Parathyroid adenoma (tissue), 2 donors: ENCODE results near the gene C6orf52.

Experiments
- H2AFZ ChIP-seq: fragments of 300-600 bp; sonication (generic); one replicate; pipeline ENCODE4 v1.7.0; 2017; ENCODE audit warnings: antibody characterized with exemption, mild to moderate bottlenecking
- H3K27ac ChIP-seq: fragments of 300-600 bp; sonication (generic); one replicate; pipeline ENCODE4 v1.7.0; 2017
- H3K27me3 ChIP-seq: fragments of 300-600 bp; sonication (generic); one replicate; pipeline ENCODE4 v1.7.0; 2017; ENCODE audit warnings: low read length; ENCODE audit not compliant: control insufficient read depth, insufficient read depth
- H3K36me3 ChIP-seq: fragments of 300-600 bp; sonication (generic); one replicate; pipeline ENCODE4 v1.7.0; 2017; ENCODE audit warnings: low read length; ENCODE audit not compliant: control insufficient read depth, insufficient read depth
- H3K4me1 ChIP-seq: fragments of 300-600 bp; sonication (generic); one replicate; pipeline ENCODE4 v1.7.0; 2017; ENCODE audit warnings: control low read depth
- H3K4me2 ChIP-seq: fragments of 300-600 bp; sonication (generic); one replicate; pipeline ENCODE4 v1.7.0; 2017; ENCODE audit warnings: low read length
- H3K4me3 ChIP-seq: fragments of 300-600 bp; sonication (generic); one replicate; pipeline ENCODE4 v1.7.0; 2017; ENCODE audit warnings: low read depth, low read length
- H3K79me2 ChIP-seq: fragments of 300-600 bp; sonication (generic); one replicate; pipeline ENCODE4 v1.7.0; 2017; ENCODE audit warnings: control low read depth
- H3K9ac ChIP-seq: fragments of 300-600 bp; sonication (generic); one replicate; pipeline ENCODE4 v1.7.0; 2017; ENCODE audit warnings: mild to moderate bottlenecking
- H3K9me3 ChIP-seq: fragments of 300-600 bp; sonication (generic); one replicate; pipeline ENCODE4 v1.7.0; 2017; ENCODE audit warnings: low read length; ENCODE audit not compliant: control insufficient read depth
- TF ChIP-seq, protein P1 (sequence below): fragments of 300-600 bp; sonication (generic); IDR thresholded peaks from one replicate; pipeline ENCODE4 v1.7.0; 2017; ENCODE audit warnings: antibody characterized with exemption, mild to moderate bottlenecking
- donor health status: primary hyperparathyroidism.

Gene C6orf52

DNA sequence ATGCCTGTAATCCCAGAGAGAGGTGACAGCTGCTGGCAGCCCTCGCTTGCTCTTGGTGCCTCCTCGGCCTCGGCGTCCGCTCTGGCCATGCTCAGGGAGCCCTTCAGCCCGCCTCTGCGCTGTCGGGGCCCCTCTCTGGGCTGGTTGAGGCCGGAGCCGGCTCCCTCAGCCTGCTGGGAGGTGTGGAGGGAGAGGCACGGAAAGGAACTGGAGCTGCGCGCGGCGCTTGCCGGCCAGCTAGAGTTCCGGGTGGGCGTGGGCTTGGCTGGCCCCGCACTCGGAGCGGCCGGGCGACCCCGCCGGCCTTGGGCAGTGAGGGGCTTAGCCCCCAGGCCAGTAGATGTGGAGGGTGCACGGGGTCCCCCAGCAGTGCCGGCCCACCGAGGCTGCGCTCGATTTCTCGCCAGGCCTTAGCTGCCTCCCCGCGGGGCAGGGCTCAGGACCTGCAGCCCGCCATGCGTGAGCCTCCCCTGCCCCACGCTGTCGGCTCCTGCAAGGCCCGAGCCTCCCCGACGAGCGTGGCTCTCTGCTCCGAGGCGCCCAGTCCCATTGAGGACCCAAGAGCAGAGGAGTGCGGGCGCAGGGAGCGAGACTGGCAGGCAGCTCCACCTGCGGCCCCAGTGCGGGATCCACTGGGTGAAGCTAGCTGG is 34.6 kb downstream of the C6orf52 start:
- Histone ChIP-seq H3K79me2 (no peaks in the 10 kb centered on the region), H3K27me3 (no peaks in the 10 kb centered on the region), H3K4me1 (no peaks in the 10 kb centered on the region), H3K9me3 (no peaks in the 10 kb centered on the region), H3K9ac (no peak overlapping the region), H2AFZ (no peak overlapping the region), H3K4me2 (no peak overlapping the region), H3K4me3 (no peak overlapping the region), H3K27ac (no peak overlapping the region), H3K36me3 (no peaks in the 10 kb centered on the region)
- TF ChIP-seq, protein P1, sequence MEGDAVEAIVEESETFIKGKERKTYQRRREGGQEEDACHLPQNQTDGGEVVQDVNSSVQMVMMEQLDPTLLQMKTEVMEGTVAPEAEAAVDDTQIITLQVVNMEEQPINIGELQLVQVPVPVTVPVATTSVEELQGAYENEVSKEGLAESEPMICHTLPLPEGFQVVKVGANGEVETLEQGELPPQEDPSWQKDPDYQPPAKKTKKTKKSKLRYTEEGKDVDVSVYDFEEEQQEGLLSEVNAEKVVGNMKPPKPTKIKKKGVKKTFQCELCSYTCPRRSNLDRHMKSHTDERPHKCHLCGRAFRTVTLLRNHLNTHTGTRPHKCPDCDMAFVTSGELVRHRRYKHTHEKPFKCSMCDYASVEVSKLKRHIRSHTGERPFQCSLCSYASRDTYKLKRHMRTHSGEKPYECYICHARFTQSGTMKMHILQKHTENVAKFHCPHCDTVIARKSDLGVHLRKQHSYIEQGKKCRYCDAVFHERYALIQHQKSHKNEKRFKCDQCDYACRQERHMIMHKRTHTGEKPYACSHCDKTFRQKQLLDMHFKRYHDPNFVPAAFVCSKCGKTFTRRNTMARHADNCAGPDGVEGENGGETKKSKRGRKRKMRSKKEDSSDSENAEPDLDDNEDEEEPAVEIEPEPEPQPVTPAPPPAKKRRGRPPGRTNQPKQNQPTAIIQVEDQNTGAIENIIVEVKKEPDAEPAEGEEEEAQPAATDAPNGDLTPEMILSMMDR, result no peak

DNA sequence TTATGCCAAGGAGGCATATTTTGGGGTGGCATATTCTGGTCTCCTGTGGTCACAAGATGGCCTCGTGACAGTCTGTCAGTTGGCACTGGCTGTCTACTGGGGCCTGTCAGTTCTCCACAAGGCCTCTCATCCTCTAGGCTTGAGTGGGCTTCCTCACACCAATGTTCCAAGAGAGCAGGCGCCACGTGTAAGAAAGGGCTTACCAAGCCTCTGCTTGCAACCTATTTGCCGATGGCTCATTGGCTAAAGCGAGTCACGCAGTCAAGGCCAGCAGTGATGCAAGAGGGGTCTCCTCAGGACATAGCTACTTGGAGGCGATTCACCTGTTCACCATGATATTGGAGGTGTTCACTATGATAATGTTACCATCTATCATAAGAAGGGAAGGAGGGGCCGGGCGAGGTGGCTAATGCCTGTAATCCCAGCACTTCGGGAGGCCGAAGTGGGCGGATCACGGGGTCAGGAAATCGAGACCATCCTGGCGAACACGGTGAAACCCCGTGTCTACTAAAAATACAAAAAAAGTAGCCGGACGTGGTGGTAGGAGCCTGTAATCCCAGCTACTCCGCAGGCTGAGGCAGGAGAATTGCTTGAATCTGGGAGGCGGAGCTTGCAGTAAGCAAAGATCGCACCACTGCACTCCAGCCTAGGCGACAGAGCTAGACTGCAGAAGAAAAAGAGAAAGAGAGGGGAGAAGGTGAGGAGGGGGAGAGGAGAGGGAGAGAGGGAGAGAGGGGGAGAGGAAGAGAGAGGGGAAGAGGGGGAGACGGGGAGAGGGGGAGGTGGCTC is 35.3 kb downstream of the C6orf52 start:
- H3K4me2 ChIP-seq, result no peak overlapping the region
- TF ChIP-seq, protein P1, result no peak
- no peak overlapping the region for H3K27ac ChIP-seq

DNA sequence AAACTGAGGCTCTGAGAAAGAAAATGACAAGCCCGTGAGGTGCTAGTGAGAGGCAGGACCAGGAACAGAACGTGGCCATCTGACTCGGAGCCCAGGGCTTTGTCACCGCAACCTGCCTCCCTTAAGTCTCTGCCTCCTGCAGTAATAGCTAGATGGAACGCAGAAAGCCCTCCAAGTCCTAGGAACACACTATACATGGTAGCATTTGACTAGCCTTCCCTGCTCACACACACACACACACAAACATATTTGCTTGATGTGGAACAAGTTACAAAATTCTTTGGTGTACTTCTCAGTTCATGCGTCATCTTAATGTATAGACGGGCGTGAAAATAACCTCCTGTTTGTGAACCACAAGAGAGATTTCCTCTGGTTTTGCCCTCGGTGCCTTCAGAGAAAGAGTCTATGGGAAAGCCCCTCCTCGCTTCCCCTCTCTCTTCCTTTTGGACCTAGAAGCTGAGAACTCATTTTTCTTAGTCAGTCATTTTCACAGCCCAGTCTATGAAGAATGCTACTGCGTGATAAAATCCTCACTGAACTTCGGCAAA is 38.8 kb downstream of the C6orf52 start:
- H3K4me3 ChIP-seq, result no peak overlapping the region
- no peak overlapping the region for H3K9ac ChIP-seq
- H3K27me3 ChIP-seq, result no peaks in the 10 kb centered on the region
- H3K79me2 ChIP-seq, result no peaks in the 10 kb centered on the region
- H2AFZ ChIP-seq, result no peak overlapping the region
- no peaks in the 10 kb centered on the region for H3K9me3 ChIP-seq
- H3K4me2 ChIP-seq, result no peak overlapping the region
- no peaks in the 10 kb centered on the region for H3K36me3 ChIP-seq
- TF ChIP-seq, protein P1, result no peak
- no peaks in the 10 kb centered on the region for H3K4me1 ChIP-seq
- H3K27ac ChIP-seq, result no peak overlapping the region

More for the DNA sequence above, 35.3 kb downstream of the C6orf52 start:
- H3K9me3 ChIP-seq, result no peaks in the 10 kb centered on the region
- H3K36me3 ChIP-seq, result no peaks in the 10 kb centered on the region
- H3K27me3 ChIP-seq, result no peaks in the 10 kb centered on the region
- H3K4me1 ChIP-seq, result no peaks in the 10 kb centered on the region
- no peak overlapping the region for H3K9ac ChIP-seq
- H3K79me2 ChIP-seq, result no peaks in the 10 kb centered on the region
- H3K4me3 ChIP-seq, result no peak overlapping the region
- no peak overlapping the region for H2AFZ ChIP-seq

DNA sequence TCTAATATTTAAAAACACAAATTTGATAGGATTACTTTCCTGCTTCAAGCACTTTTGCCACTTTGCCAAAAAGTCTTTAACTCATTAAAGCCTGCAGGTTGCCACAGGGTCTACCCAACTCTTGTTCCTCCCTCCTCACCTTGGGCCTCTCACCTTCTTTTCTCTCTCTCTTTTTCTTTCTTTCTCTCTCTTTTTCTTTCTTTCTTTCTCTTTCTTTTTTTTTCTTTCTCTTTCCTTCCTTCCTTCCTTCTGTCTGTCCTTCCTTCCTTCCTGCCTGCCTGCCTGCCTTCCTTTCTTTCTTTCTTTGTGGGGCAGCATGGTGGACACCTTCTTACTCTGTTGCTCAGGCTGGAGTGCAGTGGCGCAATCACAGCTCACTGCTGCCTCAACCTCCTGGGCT is 50.2 kb downstream of the C6orf52 start:
- Histone ChIP-seq H3K9me3 (no peaks in the 10 kb centered on the region), H3K36me3 (no peaks in the 10 kb centered on the region), H3K79me2 (no peaks in the 10 kb centered on the region), H3K4me2 (no peak overlapping the region), H3K4me1 (no peaks in the 10 kb centered on the region), H2AFZ (no peak overlapping the region), H3K27me3 (no peaks in the 10 kb centered on the region), H3K9ac (no peak overlapping the region), H3K27ac (no peak overlapping the region), H3K4me3 (no peak overlapping the region)
- TF ChIP-seq, protein P1, result no peak
